GM21390 (cell line): Measurements from ENCODE around the gene SPATA2L.
"Not testable (repeated sequence)": the region's sequence is repeated elsewhere in the genome, so short reads cannot be mapped to it uniquely, and the experiment has no call there.

Experiments used
- ATAC-seq: cut with Tn5 transposase; IDR thresholded peaks from one replicate; pipeline ENCODE4 v1.9.1; 2021; ENCODE audit not compliant: unreplicated experiment

SPATA2L gene

GRCh38 chr16:89691986-89692569 lies 9.4 kb downstream of the SPATA2L start:
- no peak for ATAC-seq

- ATAC-seq = no peak
Observed at GRCh38 chr16:89691231-89691985, 10.1 kb downstream of the SPATA2L start.

- no peak for ATAC-seq
Observed at GRCh38 chr16:89690392-89690901, 11.1 kb downstream of the SPATA2L start.

- ATAC-seq = not testable (repeated sequence)
Observed at GRCh38 chr16:89689621-89690020, 11.9 kb downstream of the SPATA2L start.

DNA sequence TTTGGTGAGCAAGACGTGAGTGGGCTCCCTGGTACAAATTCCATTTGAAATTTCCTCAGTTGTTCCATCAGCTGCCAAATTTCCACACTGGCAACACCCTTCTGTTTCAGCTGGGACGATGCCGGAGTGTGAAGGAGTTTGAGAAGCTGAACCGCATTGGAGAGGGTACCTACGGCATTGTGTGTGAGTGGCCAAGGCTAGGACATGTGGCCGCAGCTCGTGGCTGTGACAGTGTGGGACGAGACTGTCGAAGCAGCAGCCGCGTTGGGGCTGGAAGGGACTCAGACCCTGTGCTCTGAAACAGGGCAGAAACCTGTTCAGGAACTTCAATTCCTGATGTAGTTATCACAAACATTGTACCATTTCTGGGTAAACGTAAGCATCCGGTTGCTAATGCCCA lies 12.4 kb downstream of the SPATA2L start:
- no peak for ATAC-seq

- no peak for ATAC-seq
Observed at GRCh38 chr16:89688395-89688794, 13.1 kb downstream of the SPATA2L start.

DNA sequence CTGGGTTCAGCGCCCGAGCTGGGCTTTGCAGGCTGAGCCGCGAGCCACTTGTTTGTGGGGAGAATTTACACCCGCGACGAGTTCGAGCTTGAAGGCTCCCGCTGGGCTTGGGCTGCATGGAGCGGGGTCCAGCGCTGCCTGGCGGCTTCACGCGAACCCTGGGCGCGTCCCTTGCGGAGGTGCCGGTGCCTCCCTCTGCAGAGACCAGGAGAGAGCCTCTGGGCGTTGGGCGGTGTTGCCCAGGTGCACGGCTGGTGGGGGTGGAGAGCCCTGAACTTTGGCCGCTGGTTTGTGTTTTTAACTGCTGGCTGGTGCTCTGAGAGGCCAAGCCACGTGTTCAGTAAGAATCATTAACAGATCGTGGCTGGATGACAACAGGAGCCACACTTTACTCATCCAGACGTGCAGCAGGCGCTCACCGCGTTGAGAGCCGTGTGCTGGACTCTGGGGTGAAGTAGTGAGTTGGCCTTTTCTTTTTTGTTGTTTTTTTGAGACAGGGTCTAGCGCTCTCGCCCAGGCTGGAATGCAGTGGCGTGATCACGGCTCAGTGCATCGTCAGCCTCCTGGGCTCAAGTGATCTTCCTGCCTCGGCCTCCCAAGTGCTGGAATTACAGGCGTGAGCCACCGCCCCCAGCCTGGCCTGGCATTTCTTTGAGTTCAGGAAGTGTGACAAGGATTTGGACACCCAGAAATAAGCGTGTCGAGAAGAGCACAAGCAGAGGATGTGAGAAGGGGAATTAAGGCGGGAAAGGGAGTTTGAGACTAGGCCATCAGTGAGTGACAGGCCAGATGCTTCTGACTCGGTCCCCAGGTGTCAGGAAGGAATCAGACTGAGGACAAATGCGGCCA lies 14.2 kb downstream of the SPATA2L start:
- peak; percentile 40 for ATAC-seq

DNA sequence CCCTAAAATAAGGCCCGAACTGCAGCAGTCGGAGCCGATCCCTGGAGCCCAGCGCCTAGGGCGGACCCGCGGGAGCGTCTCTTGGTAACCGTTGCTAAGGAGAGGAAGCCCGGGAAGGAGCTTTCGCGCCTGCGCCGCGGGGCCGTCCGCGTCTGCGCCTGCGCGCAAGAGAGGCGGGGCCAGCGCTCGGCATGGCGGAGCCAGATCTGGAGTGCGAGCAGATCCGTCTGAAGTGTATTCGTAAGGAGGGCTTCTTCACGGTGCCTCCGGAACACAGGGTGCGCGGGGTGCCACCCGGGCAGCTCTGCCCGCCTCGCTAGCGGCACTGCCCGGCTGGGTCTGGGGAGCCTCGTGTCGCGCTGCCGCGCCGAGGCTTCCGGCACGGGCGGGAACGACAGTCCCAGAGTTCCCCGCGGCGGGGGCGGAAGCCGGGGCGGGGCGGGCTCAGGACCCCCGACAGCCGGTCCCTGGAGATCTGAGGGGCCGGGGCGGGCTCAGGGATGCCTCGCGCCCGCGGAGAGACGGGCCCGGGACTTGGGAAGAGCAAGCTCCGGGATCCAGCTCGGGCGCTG lies 14.9 kb downstream of the SPATA2L start, which contains the start of gene CDK10:
Gene CDK10, plus strand, starts transcription at position 170 of the 572 bp plus-strand sequence. Its CDS starts 22 bp downstream, at position 192.
- ATAC-seq = peak; percentile 82

DNA sequence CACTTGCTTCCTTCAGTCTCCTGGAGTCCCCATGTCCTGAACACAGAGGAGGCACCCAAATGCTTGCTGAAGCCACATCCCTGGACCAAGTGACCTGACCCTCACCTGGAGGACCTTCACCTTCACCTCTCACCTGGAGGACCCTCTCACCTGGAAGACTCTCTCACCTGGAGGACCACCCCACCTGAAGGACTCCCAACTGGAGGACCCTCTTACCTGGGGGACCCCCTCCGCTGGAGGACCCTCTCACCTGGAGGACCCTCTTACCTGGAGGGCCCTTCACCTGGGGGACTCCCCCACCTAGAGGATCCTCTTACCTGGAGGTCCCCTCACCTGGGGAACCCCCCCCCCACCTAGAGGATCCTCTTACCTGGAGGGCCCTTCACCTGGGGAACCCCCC lies 15.6 kb downstream of the SPATA2L start:
- no peak for ATAC-seq

- ATAC-seq = no peak
Observed at GRCh38 chr16:89678258-89678657, 23.2 kb downstream of the SPATA2L start.

DNA sequence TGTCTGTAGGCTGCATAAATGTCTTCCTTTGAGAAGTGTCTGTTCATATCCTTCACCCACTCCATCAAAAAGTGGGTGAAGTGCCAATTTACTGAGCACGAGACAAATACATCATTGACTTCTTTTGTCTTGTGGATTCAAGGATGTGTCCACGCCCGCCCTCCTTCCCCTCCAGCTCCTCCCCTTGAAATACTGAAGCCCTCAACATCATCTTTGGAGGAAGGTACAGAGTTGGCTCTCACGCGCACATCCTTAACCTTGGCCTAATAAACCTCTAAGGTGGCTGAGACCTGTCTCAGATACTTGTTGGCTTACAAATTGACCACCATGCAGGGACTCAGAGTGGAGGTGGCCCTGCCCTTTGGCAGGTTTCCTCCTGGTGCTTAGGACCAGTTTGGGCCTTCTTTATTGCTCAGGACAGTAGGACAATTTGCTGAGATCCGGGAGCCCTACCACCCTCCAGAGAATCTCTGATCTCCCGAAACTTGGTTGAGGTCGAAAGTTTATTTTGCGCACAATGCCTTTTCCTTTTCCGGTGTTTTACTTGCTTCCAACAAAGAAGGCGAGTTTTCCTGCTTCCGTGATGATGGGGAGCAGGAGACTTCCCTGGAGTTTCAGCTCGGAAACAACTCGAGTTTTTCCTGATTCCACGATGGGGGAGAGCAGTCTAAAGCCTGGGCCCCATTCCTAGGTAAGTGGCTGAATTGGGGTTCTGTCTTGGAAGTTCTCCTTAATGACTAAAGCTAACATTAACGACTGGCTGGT lies 29.1 kb downstream of the SPATA2L start:
- no peak for ATAC-seq

DNA sequence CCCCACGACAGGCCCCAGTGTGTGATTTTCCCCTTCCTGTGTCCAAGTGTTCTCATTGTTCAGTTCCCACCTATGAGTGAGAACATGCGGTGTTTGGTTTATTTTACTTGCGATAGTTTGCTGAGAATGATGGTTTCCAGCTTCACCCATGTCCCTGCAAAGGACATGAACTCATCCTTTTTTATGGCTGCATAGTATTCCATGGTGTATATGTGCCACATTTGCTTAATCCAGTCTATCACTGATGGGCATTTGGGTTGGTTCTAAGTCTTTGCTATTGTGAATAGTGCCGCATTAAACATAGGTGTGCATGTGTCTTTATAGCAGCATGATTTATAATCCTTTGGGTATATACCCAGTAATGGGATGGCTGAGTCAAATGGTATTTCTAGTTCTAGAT lies 29.9 kb downstream of the SPATA2L start:
- ATAC-seq = not testable (repeated sequence)

DNA sequence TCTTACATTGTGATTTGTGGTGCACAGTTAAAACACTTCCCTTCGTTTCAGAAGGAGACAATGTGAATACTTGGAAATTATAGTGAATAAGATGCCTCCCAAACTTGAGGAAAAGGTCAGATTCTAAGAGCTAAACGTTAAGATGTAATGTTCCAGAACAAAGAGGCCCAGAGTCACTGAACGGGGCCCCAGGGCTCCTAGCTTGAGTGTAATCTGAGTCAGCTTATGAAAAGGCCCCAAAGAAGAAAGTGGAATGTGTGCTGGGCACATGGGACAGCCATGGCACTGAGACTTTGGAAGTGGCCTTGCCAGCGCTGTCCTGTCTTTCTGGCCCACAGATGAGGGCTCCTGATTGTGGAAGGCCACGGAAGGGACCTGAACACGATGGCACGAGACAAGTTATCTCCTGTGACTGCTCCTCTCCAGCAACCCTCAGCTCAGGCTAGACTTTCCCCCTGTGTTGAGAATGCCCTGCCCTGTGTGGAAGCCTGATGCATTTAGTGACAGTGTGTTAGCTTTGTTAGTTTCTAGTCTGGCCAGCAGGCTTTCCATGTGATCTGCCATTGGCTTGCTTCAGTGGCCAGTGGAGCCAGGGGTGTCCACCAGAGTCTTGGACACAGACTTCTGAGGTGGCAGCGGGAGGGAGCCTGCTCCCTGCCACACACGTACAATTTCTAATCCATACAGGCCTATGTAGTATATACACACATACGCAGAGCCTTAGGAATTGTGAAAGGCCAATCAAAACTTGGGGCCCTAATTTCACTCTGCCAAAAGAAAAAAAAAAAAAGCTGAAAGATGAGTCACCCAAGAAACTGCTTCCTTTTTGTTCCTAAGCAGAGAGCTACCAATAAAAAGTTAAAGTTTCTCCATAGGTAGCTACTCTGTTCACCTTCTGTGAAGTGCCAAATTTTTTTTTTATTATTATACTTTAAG lies 30.7 kb downstream of the SPATA2L start:
- no peak for ATAC-seq

DNA sequence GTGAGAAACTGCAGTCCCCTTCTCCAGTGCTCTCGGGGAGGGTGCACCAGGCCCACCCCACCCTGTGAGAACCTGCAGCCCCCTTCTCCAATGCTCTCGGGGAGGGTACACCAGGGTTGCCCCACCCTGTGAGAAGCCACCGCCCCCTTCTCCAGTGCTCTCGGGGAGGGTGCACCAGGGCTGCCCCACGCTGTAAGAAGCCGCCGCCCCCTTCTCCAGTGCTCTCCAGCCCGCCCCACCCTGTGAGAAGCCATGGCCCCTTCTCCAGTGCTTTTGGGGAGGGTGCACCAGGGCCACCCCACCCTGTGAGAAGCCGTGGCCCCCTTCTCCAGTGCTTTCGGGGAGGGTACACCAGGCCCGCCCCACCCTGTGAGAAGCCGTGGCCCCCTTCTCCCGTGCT lies 31.8 kb downstream of the SPATA2L start:
- ATAC-seq = no peak

DNA sequence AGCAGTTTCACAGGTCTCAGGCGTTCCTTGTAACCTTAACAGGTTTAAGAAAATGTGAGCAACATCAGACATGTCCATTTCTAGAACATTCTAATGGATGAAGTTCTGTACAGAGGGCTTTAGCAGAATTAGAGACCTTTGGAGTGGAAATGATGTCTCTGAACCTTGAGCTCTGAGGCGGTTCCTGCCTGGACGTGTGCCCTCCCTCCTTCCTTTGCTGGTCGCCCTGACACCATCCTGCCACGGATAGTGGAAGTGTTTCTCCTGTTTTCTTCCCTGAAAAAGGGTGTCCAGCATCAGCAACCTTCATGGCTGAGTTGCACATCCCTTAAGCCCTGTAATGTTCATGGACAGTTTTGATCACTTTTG lies 32.7 kb downstream of the SPATA2L start:
- ATAC-seq = no peak

DNA sequence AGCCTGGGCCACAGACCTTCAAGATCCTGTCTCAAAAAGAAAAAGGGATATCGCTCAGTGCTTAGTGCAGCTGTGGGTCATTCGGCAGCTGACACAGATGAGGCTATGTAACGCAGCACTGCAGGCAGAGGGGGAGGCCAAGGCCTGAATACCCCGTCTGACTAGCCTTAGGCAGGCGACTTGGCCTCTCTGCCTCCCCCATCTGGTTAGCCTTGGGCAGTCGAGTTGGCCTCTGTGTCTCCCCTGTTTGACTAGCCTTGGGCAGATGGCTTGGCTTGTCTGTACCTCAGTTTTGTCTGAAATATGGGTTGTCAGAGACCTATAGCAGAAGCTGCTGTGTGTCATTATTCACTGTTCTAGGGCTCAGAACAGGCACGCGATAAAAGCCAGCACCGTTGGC lies 33.9 kb downstream of the SPATA2L start:
- ATAC-seq = no peak

GRCh38 chr16:89667000-89667399 lies 34.5 kb downstream of the SPATA2L start:
- not testable (repeated sequence) for ATAC-seq

GRCh38 chr16:89664238-89664637 lies 37.3 kb downstream of the SPATA2L start:
- not testable (repeated sequence) for ATAC-seq

DNA sequence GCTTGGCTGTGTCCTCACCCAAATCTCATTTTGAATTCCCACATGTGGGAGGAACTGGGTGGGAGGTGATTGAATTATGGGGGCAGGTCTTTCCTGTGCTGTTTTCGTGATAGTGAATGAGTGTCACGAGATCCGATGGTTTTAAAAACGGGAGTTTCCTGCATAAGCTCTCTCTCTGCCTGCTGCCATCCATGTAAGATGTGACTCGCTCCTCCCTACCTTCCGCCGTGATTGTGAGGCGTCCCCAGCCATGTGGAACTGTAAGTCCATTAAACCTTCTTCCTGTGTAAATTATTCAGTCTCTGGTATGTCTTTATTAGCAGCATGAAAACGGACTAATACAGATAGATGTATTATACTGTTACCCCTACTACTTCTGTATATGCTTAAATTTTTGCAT lies 40.3 kb downstream of the SPATA2L start:
- no peak for ATAC-seq
